ENCODE data around the gene CDC42SE2.

Gene CDC42SE2

DNA sequence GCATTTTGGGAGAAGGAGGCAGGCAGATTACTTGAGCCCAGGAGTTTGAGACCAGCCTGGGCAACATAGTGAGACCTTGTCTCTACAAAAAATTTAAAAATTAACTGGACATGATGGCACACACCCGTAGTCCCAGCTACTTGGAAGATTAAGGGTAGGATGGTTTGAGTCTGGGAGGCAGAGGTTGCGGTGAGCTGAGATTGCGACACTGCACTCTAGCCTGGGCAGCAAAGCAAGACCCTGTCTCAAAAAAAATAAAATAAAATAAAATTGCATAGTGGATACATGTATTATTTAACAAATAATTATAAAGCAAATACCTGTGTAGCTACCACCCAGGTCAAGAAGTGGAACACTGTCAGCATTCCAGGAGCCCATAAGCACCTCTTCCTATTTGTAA, 90.1 kb downstream of the CDC42SE2 start:
- no peak for TF ChIP-seq MYC (IDR thresholded peaks at IDR 0.05; ENCODE audit: low read depth, low read length)
- TF ChIP-seq, protein P1, sequence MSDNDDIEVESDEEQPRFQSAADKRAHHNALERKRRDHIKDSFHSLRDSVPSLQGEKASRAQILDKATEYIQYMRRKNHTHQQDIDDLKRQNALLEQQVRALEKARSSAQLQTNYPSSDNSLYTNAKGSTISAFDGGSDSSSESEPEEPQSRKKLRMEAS (IDR thresholded peaks at IDR 0.05; ENCODE audit: low read depth, low read length): no peak
- no peak for TF ChIP-seq POLR2A (IDR thresholded peaks at IDR 0.05; ENCODE audit: extremely low read depth, insufficient read length)
- no peak for TF ChIP-seq CTCF (IDR thresholded peaks at IDR 0.05; ENCODE audit: low read depth, low read length)
- no peak for DNase-seq (ENCODE audit: low read depth)
- H3K4me3 ChIP-seq (ENCODE audit: low read depth, low read length): no peak overlapping the region

- TF ChIP-seq POLR2A (IDR thresholded peaks at IDR 0.05; ENCODE audit: extremely low read depth, insufficient read length) (no peak), CTCF (IDR thresholded peaks at IDR 0.05; ENCODE audit: low read depth, low read length) (no peak), MYC (IDR thresholded peaks at IDR 0.05; ENCODE audit: low read depth, low read length) (no peak)
- TF ChIP-seq, protein P1 (IDR thresholded peaks at IDR 0.05; ENCODE audit: low read depth, low read length): no peak
- no peak for DNase-seq (ENCODE audit: low read depth)
Observed at GRCh38 chr5:131355971-131356528, 92.2 kb downstream of the CDC42SE2 start.

GRCh38 chr5:131356619-131357018, 92.8 kb downstream of the CDC42SE2 start:
- no peak overlapping the region for H3K4me3 ChIP-seq (ENCODE audit: low read depth, low read length)
- TF ChIP-seq, protein P1 (IDR thresholded peaks at IDR 0.05; ENCODE audit: low read depth, low read length): no peak
- TF ChIP-seq POLR2A (IDR thresholded peaks at IDR 0.05; ENCODE audit: extremely low read depth, insufficient read length) (no peak), MYC (IDR thresholded peaks at IDR 0.05; ENCODE audit: low read depth, low read length) (no peak), CTCF (IDR thresholded peaks at IDR 0.05; ENCODE audit: low read depth, low read length) (no peak)
- no peak for DNase-seq (ENCODE audit: low read depth)

More at GRCh38 chr5:131355971-131356528, 92.2 kb downstream of the CDC42SE2 start:
- no peak overlapping the region for H3K4me3 ChIP-seq (ENCODE audit: low read depth, low read length)

DNA sequence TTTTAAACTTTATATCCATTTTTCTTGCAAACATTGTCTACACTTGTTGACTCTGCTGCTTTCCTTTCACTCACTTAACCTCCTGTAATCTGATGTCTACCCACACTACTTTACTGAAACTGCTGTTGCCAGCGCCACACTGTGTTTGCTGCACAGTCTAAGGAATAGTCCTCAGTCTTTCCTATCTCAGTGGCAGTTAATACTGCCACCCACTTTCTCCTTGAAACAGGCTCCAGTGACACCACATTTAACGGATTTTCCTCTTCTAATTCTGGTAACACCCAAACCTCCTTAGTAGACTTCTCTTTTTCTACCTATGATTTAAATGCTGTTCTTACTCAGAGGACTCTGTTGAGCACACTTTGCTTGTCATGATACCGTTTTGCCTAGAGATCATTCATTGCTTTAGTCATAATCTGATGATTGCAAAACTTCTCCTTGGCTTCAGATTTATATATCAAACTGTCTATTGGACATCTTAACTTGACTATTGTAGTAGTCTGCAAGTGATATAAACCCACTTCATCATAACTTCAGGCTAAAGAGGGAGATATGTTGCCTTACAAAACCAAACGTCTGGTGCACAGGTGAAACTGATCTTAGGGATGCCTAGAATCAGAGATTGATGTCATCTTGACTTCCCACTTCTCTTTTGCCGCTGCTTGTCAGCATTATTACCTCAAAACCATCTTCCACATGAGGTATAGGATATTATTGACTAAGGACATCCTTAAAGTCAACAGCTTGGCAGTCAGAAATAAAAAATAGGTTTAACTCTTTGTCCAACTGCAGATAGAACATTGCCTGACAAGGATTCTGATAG, 94.1 kb downstream of the CDC42SE2 start:
- no peak overlapping the region for H3K4me3 ChIP-seq (ENCODE audit: low read depth, low read length)
- TF ChIP-seq MYC (IDR thresholded peaks at IDR 0.05; ENCODE audit: low read depth, low read length): no peak
- no peak for TF ChIP-seq POLR2A (IDR thresholded peaks at IDR 0.05; ENCODE audit: extremely low read depth, insufficient read length)
- TF ChIP-seq, protein P1 (IDR thresholded peaks at IDR 0.05; ENCODE audit: low read depth, low read length): no peak
- no peak for TF ChIP-seq CTCF (IDR thresholded peaks at IDR 0.05; ENCODE audit: low read depth, low read length)
- no peak for DNase-seq (ENCODE audit: low read depth)

GRCh38 chr5:131361677-131362315, 97.9 kb downstream of the CDC42SE2 start:
- DNase-seq (ENCODE audit: low read depth): no peak
- H3K4me3 ChIP-seq (ENCODE audit: low read depth, low read length): no peak overlapping the region
- no peak for TF ChIP-seq MYC (IDR thresholded peaks at IDR 0.05; ENCODE audit: low read depth, low read length)
- TF ChIP-seq POLR2A (IDR thresholded peaks at IDR 0.05; ENCODE audit: extremely low read depth, insufficient read length): no peak
- no peak for TF ChIP-seq CTCF (IDR thresholded peaks at IDR 0.05; ENCODE audit: low read depth, low read length)
- TF ChIP-seq, protein P1 (IDR thresholded peaks at IDR 0.05; ENCODE audit: low read depth, low read length): no peak

Data from NB4 (cell line).